ENCODE measurements around the gene BATF2.

DNA sequence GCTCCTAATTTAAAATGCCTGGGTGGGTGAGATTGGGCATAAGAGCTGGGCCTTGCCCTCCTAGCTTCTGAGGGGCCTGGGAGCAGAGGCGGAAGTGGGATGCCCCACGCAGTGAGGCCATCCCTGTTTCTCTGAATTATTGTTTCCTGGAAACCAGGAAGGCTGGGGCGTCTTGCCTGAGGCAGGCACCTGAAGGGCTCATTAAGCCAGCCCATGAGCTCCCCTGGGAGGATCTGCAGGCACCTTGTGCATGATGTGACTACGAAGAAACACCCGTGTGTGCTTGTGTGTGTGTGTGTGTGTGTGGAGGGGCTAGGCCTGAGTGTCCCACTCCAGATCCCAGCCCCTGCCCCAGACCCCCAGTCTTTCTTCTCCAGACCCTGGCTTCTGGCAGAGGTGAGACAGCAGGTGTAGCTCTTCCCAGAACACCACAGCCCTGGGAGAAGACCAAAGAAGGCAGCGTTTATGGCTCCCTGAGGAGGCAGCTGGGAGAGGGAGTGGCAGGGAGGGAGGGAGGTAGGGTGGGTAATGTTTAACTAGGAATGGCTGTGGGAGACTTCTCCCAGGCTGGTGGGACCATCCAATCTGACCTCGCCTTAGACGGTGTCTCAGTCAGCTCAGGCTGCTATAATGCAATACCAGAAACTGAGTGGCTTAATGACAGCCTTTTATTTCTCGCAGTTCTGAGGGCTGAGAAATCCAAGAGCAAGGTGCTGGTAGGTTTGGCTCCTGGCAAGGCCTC is 2.1 kb upstream of the BATF2 start:
- no peak for TF ChIP-seq EP300 (IDR thresholded peaks at IDR 0.05)
- TF ChIP-seq POLR2A (IDR thresholded peaks at IDR 0.05), result no peak
